ENCODE data around the gene PMIS2.

The PMIS2 gene

GRCh38 chr19:35558400-35559280 lies 27.3 kb upstream of the PMIS2 start:
- no peak overlapping the region for H3K27ac ChIP-seq
- no peak for DNase-seq
- in situ Hi-C loops (cut with HindIII; ENCODE audit: low pct_ligation_motif_present, low sequenced_read_pairs), result no loop called here
- peaks cover 2% of the 10 kb centered on the region for H3K27me3 ChIP-seq (replicated peaks)
- TF ChIP-seq, protein P1, sequence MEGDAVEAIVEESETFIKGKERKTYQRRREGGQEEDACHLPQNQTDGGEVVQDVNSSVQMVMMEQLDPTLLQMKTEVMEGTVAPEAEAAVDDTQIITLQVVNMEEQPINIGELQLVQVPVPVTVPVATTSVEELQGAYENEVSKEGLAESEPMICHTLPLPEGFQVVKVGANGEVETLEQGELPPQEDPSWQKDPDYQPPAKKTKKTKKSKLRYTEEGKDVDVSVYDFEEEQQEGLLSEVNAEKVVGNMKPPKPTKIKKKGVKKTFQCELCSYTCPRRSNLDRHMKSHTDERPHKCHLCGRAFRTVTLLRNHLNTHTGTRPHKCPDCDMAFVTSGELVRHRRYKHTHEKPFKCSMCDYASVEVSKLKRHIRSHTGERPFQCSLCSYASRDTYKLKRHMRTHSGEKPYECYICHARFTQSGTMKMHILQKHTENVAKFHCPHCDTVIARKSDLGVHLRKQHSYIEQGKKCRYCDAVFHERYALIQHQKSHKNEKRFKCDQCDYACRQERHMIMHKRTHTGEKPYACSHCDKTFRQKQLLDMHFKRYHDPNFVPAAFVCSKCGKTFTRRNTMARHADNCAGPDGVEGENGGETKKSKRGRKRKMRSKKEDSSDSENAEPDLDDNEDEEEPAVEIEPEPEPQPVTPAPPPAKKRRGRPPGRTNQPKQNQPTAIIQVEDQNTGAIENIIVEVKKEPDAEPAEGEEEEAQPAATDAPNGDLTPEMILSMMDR (IDR thresholded peaks at IDR 0.05; ENCODE audit: low read depth, low read length, missing control alignments), result no peak
- H3K4me3 ChIP-seq (ENCODE audit: low read depth, low read length), result peak overlapping the region; percentile 50
- H3K36me3 ChIP-seq (replicated peaks), result no peaks in the 10 kb centered on the region

GRCh38 chr19:35559281-35559659 lies 26.7 kb upstream of the PMIS2 start:
- H3K36me3 ChIP-seq (replicated peaks), result no peaks in the 10 kb centered on the region
- H3K27me3 ChIP-seq (replicated peaks), result peaks cover 2% of the 10 kb centered on the region
- no peak overlapping the region for H3K27ac ChIP-seq
- in situ Hi-C loops (cut with HindIII; ENCODE audit: low pct_ligation_motif_present, low sequenced_read_pairs), result no loop called here
- H3K4me3 ChIP-seq (ENCODE audit: low read depth, low read length), result no peak overlapping the region
- no peak for DNase-seq
- TF ChIP-seq, protein P1 (IDR thresholded peaks at IDR 0.05; ENCODE audit: low read depth, low read length, missing control alignments), result no peak

DNA sequence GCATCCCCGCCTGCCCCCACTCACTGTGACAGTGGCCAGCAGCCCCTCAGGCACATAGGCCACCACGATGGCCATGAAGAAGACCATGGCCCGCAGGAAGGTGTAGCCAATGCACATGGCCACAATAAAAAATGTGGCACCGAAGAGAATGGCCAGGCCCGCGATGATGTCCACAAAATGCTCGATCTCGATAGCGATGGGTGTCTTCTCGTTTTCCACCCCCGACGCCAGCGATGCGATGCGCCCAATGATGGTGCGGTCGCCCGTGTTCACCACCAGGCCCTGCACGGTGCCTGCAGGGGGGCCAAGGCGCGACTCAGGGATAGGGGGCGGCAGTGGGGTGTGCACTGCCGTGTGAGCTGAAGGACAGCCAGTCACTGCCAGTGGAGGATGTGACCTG lies 26.2 kb upstream of the PMIS2 start:
- no peak overlapping the region for H3K4me3 ChIP-seq (ENCODE audit: low read depth, low read length)
- peaks cover 2% of the 10 kb centered on the region for H3K27me3 ChIP-seq (replicated peaks)
- in situ Hi-C loops (cut with HindIII; ENCODE audit: low pct_ligation_motif_present, low sequenced_read_pairs), result no loop called here
- H3K36me3 ChIP-seq (replicated peaks), result no peaks in the 10 kb centered on the region
- H3K27ac ChIP-seq, result no peak overlapping the region
- TF ChIP-seq, protein P1 (IDR thresholded peaks at IDR 0.05; ENCODE audit: low read depth, low read length, missing control alignments), result no peak
- no peak for DNase-seq

DNA sequence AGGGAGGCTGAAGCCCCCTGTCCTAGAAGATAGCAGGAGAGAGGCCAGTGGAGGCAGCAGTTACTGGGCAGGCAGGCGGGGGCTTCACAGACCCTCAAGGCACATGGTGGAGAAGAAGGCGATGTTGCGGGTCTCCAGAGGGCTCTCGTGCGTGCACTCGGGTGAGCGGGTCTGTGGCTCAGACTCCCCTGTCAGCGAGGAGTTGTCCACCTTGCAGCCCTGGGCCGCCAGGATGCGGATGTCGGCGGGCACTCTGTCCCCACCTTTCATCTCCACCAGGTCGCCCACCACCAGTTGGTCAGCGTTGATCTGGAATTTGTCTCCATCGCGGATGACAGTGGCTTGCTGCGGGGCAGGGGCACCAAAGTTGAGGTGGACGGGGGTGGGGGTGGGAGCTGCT lies 25.7 kb upstream of the PMIS2 start:
- no peak for DNase-seq
- in situ Hi-C loops (cut with HindIII; ENCODE audit: low pct_ligation_motif_present, low sequenced_read_pairs), result no loop called here
- Histone ChIP-seq H3K36me3 (replicated peaks) (no peaks in the 10 kb centered on the region), H3K4me3 (ENCODE audit: low read depth, low read length) (no peak overlapping the region), H3K27me3 (replicated peaks) (peaks cover 2% of the 10 kb centered on the region), H3K27ac (no peak overlapping the region)
- TF ChIP-seq, protein P1 (IDR thresholded peaks at IDR 0.05; ENCODE audit: low read depth, low read length, missing control alignments), result no peak

DNA sequence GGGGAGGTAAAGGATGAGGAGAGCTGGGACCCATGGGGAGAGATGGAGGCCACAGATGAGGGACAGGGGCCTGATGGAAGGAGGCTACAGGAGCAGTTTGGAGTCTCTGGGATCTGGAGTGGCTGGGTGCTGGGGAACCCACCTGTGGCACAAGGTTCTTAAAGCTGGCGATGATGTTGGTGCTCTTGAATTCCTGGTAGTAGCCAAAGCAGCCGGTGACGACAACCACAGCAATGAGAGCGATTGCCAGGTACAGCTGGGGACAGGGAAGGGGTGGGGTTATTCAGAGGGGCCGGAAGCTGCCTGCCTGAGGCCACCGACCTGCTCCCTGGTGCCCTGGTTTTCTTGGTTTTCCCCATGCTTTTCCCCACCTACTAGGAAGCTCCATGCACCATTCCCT lies 25.3 kb upstream of the PMIS2 start:
- H3K36me3 ChIP-seq (replicated peaks), result no peaks in the 10 kb centered on the region
- H3K27me3 ChIP-seq (replicated peaks), result peaks cover 2% of the 10 kb centered on the region
- no peak overlapping the region for H3K27ac ChIP-seq
- no peak overlapping the region for H3K4me3 ChIP-seq (ENCODE audit: low read depth, low read length)
- in situ Hi-C loops (cut with HindIII; ENCODE audit: low pct_ligation_motif_present, low sequenced_read_pairs), result no loop called here
- TF ChIP-seq, protein P1 (IDR thresholded peaks at IDR 0.05; ENCODE audit: low read depth, low read length, missing control alignments), result no peak
- DNase-seq, result no peak

- no peak overlapping the region for H3K27ac ChIP-seq
- DNase-seq, result no peak
- H3K36me3 ChIP-seq (replicated peaks), result no peaks in the 10 kb centered on the region
- H3K4me3 ChIP-seq (ENCODE audit: low read depth, low read length), result no peak overlapping the region
- H3K27me3 ChIP-seq (replicated peaks), result peaks cover 2% of the 10 kb centered on the region
- TF ChIP-seq, protein P1 (IDR thresholded peaks at IDR 0.05; ENCODE audit: low read depth, low read length, missing control alignments), result no peak
- in situ Hi-C loops (cut with HindIII; ENCODE audit: low pct_ligation_motif_present, low sequenced_read_pairs), result no loop called here
Measured at GRCh38 chr19:35561436-35561835, 24.5 kb upstream of the PMIS2 start.
